PC-3 (cell line): ENCODE data around the gene CASZ1.

Experiments
- CTCF ChIP-seq: fragments of 300-600 bp; sonication (generic); conservative IDR thresholded peaks from 2 replicates; pipeline ENCODE4 v1.5.1; 2017; ENCODE audit warnings: antibody characterized with exemption, low read depth, mild to moderate bottlenecking, low read length
- EZH2 ChIP-seq: fragments of 300-600 bp; sonication (generic); IDR thresholded peaks from one replicate; pipeline ENCODE4 v1.6.1; 2017; ENCODE audit warnings: antibody characterized with exemption, mild to moderate bottlenecking, low read length; ENCODE audit not compliant: unreplicated experiment
- EZH2phosphoT487 ChIP-seq: fragments of 300-600 bp; sonication (generic); IDR thresholded peaks from 2 replicates; pipeline ENCODE4 v1.6.1; 2018; ENCODE audit warnings: mild to moderate bottlenecking, antibody characterized with exemption, low read length, borderline replicate concordance

DNA sequence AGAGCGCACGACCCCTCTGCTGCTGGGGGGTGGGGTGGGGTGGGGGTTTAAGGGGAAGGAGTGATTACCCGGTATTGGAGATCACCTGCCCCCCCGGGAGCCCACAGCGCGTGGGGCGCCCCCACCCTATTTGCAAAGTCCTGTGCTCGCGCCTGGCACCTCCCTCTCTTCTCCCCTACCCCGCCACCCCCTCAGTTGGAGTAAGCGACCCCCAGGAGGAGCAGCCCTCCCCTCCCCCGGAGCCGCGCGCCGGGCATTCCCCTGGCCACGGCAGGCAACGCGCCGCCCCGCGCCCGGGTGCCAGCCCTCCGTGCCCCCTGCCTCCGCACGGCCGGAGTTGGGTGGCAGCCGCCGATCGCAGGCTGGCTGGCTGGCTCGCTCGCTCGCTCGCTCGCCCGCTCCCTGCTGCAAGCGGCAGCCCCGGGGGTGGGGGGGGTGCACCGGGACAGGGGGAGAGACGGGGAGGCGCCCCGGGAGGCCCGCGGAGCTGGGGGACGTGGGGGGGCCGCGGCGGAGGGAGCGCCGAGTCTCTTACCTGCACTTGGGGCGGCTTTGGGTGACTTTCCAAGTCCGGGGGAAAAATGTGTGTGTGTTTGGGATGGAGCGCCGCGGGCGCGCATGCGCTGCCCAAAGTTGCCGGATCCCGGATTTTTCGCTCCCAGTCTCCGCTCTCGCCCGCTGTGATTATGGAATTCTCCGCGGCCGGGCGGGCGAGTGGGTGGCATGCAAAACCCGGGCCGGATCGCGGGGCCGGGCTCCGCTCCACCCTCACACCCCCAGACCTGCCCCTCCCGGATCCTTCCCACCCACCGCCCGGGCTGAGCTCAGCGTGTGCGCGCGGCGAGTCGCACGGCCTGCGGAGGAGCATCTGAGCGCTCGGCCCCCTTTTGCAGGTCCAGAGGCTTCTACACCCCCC is at the start of gene CASZ1:
- TF ChIP-seq CTCF (no peak), EZH2 (no peak), EZH2phosphoT487 (no peak)
